ENCODE measurements around the gene STX2. TPM values are rescaled to one million over a fixed set of nuclear protein-coding genes. Genes with fewer than 3 reads are reported as not detected.

STX2 gene
- total RNA-seq, 1 experiment from 2014 or later: 48.7 TPM

GRCh38 chr12:130746546-130746945 is 92.5 kb downstream of the STX2 start:
- no peak for DNase-seq (ENCODE audit: low spot score)
- in situ Hi-C loops (cut with HindIII; ENCODE audit: low sequenced_read_pairs): no loop called here

- no peak for DNase-seq (ENCODE audit: low spot score)
- in situ Hi-C loops (cut with HindIII; ENCODE audit: low sequenced_read_pairs): no loop called here
Measured at GRCh38 chr12:130745921-130746320, 93.1 kb downstream of the STX2 start.

- no peak for DNase-seq (ENCODE audit: low spot score)
- in situ Hi-C loops (cut with HindIII; ENCODE audit: low sequenced_read_pairs): no loop called here
Measured at GRCh38 chr12:130744274-130744673, 94.8 kb downstream of the STX2 start.

- no peak for DNase-seq (ENCODE audit: low spot score)
- in situ Hi-C loops (cut with HindIII; ENCODE audit: low sequenced_read_pairs): no loop called here
Measured at GRCh38 chr12:130743606-130744005, 95.4 kb downstream of the STX2 start.

GRCh38 chr12:130743176-130743575 is 95.9 kb downstream of the STX2 start:
- no peak for DNase-seq (ENCODE audit: low spot score)
- in situ Hi-C loops (cut with HindIII; ENCODE audit: low sequenced_read_pairs): no loop called here

- in situ Hi-C loops (cut with HindIII; ENCODE audit: low sequenced_read_pairs): no loop called here
- DNase-seq (ENCODE audit: low spot score): no peak
Measured at GRCh38 chr12:130742716-130743115, 96.3 kb downstream of the STX2 start.

- in situ Hi-C loops (cut with HindIII; ENCODE audit: low sequenced_read_pairs): no loop called here
Measured at GRCh38 chr12:130742112-130742511, 96.9 kb downstream of the STX2 start.

More at GRCh38 chr12:130742112-130742511, 96.9 kb downstream of the STX2 start:
- no peak for DNase-seq (ENCODE audit: low spot score)

Other genes starting within 250 kb of the STX2 start
- gene RIMBP2, start 123.0 kb downstream of the STX2 start, total RNA-seq (2014; rRNA removed; shearing (Covaris generic)): 65.0 and 75.3 TPM in 2 replicates
- gene RAN, start 32.8 kb upstream of the STX2 start, total RNA-seq (2014; rRNA removed; shearing (Covaris generic)): 1,063 and 1,122 TPM in 2 replicates
- gene ADGRD1, start 114.7 kb upstream of the STX2 start, total RNA-seq (2014; rRNA removed; shearing (Covaris generic)): 0.51 TPM in 1 of 2 replicates, not detected in the other

Data from G401 (cell line).